Right renal pelvis (tissue), 4 donors: ENCODE data around the gene KAT2A. TPM values are rescaled to one million over a fixed set of nuclear protein-coding genes. Genes with fewer than 3 reads are reported as not detected.
A peak's percentile ranks its signal among the peaks of the same experiment; 100 is the strongest.
"Not testable (repeated sequence)": the region's sequence is repeated elsewhere in the genome, so short reads cannot be mapped to it uniquely, and the experiment has no call there.

Experiments used
- DNase-seq, 4 donors: peaks; one replicate each; pipeline ENCODE4 v3.0.0-alpha.2; 2013; ENCODE audit warnings: low read depth in 4 of 4, low spot score in 3 of 4, missing footprints in 1 of 4
- polyA plus RNA-seq, 4 donors: library from polyadenylated mRNA; unstranded; fragments of 120-200 nt; gene quantifications; one replicate each; pipeline ENCODE4 v1.2.1, GENCODE V29; 2013; ENCODE audit not compliant: insufficient read length in 4 of 4

The KAT2A gene
- polyA plus RNA-seq: 10 to 100 TPM; 55.7 to 68.5 (median 57.1) TPM

DNA sequence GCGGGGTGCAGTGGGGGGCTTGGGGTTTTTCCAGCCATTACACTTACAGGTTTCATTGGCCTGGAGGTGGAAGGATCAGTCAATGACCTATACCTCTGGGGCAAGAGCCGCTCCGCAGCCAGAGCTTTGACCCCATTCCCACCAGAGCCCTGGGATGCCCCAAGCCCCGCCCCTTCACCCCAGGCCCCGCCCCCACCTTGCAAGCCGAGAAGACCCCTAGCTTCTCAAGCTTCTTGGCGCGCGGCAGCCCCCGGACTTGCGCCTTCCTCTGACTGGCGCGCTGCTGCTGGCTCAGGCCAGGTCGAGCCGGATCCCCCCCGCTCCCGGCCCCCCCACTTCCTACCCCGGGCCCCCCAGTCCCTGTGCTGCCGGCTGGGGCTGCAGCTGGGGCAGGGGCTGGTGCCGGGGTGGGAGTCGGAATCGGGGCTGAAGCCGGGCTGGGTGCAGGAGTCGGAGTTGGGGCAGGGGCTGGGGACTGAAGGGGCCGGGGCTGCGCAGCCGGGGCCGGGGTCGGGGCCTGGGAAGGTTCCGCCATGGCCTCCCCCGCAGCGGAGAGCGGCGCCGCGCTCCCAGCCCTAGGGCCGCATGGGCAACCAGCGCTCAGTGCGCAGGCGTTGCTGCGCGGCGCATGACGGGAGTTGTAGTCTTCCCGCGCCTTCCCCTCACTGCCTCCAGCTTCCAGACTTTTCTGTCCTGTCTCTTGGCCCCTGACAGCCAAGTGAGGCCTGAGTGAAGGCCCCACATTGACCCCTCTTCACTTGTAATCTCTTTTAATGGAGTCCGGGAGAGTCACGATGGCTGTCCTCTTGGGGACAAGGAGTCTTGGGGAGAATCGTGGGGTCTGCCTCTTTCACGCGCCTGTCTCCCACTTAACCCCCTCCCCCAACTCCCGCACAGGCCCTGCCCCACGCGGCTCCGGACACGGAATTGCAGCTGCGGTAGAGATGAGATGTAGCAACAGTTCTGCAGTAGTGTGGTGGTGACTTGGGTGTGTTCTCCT lies at the start of gene KAT2A:
Gene KAT2A (minus strand): TSS at position 598 of the 1,000 bp plus-strand sequence. CDS start 63 bp downstream, at position 535.
- peak in 3 of 4 donors; percentile 55 to 72 (median 61) for DNase-seq

DNA sequence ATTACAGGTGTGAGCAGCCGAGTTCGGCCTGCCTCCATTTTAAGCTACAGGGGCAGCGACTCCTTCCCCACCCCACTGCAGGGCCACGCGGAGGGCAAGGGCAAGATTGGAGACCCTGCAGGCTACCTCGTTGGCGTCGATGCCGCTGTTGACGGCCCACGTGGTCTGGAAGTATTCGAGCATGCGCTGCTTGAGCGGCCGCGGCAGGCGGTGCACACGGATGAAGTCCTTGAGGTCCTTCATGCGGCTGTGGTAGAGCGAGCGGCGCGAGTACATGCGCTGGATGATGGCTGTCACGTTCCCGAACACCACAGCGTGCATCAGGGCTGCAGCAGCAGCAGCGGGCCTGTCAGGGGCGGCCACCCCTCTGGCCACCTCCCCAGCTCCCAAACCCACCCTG lies 48.2 kb upstream of the KAT2A start:
- no peak for DNase-seq

DNA sequence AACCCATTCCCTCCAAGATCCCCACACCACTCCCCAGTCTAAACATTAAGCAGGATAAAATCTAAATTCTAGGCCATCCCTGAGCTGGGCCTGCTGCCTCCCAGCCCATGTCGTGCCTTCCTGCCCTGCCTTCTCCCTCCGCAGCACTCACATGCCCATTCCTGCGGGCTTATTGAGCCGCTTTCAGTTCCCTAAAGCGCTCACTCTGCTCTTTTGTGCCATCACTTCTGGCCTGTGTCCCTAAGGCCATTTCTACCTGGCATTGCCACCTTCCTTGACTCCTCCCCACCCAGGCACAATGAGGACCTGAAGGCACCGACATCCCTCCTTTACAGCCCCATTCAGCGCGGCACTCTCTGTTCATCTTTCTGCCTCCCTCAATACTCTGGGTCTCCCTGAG lies 46.6 kb upstream of the KAT2A start:
- no peak for DNase-seq

DNA sequence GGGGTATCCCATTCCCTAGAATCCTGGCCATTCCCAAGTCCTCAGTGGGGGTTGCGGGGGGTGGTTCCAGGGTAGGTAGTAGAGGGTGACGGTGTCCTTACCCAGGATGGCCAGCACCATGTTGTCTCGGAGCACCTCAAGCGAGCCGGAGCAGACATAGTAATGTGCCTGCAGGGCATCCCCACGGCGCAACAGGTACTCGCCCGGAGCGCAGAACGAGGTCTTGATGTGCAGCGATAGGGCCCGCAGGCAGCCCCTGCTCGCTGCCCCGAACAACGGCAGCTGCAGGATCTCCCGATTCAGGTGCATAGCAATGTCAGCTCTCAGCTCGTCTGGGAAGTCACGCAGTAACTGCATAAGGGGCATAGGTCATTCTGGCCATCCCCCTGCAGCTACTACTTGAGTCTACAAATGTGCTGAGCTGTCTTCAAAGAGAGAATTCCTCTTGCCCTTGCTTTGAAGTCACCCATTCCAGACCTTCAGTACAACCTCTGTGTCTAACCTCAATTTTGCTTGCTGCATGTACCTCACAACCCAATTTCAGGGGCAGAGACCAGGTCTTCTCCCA lies 45.1 kb upstream of the KAT2A start:
- no peak for DNase-seq

DNA sequence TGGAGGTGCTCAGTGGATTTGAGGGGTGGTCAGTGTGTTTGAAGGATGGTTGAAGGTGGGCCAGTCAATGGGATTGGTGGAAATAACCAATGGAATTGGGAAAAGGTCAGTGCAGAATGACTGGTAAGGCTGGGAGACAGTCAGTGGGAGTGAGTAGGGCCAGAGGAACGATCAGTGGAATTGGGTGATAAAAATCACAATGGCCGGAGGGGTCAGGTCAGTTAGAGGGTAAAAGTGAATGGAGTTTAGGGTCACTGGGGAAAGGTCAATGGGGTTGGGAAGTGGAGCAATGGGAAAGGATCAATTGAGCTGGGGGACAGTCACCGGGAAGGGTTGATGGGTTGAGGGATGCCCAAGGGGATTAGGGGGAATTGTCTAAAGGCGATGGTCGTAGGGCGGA lies 44.6 kb upstream of the KAT2A start:
- no peak for DNase-seq

DNA sequence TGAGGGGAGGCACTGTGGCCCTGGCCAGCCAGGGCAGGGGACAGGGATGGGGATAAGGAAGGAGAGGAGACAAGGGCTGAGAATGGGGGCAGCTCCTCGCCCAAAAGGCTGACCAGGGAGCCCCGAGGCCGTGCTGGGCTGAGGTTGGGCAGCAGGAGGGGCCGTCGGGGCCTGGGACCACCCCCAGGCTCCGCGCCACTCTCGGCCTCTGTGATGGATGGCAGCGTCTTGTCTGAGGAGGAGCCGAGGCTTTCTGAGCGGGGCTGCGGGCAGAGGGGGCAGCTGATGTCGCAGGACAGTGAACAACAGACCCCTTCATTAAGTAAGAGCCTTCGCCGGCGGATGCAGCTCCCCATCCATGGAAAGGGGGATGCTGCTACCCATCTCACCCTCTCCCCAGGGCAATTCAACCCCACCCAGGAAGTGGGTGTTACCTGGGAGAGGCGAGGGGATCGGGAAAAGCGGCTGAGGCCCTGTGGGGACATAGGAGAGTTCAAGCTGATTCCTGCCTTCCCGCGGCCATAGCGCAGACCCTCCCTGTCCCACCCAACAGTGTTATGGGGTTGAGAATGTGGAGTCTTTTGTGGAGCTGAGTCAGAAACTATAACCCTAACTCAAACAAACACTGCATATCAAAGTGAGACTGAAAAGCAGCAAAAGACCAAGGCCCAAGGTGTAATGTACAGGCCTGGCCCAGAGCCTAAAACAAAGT lies 42.7 kb upstream of the KAT2A start:
- no peak for DNase-seq

DNA sequence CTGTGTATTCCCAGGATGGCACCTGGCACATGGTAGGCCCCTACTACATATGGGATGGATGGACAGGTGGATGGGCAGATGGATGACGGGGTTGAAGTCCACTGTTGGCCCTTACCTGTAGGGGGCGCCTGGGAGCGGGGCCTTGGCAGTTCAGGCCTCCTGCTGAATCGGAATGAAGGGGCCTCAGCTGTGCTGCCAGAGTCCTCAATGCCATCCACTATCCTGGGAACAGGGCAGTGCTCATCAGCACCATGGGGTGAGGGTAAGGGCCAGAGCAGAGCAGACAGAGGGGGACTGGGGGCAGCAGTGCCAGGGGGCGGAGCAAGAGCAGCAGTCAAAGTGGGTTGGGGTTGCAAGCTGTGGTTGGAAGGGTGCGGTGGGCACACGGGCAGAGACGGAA lies 41.9 kb upstream of the KAT2A start:
- no peak for DNase-seq

DNA sequence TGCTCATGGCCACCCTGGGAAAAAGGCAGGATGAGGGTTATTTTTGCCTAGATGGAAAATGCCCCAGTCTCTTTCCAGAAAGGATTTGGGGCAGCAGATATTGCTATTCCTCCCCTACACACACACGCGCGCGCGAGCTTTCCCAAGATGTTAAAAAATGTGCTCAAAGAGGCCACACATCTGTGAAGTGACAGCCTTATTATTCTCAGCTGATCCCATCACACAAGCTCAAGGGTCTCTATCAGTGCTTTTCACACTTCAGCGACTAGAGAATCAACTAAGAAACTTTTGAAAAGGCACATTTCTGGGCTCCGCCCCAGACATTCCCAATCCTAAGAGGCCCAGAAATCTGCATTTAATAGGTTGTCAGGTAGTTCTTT lies 39.4 kb upstream of the KAT2A start:
- no peak for DNase-seq

DNA sequence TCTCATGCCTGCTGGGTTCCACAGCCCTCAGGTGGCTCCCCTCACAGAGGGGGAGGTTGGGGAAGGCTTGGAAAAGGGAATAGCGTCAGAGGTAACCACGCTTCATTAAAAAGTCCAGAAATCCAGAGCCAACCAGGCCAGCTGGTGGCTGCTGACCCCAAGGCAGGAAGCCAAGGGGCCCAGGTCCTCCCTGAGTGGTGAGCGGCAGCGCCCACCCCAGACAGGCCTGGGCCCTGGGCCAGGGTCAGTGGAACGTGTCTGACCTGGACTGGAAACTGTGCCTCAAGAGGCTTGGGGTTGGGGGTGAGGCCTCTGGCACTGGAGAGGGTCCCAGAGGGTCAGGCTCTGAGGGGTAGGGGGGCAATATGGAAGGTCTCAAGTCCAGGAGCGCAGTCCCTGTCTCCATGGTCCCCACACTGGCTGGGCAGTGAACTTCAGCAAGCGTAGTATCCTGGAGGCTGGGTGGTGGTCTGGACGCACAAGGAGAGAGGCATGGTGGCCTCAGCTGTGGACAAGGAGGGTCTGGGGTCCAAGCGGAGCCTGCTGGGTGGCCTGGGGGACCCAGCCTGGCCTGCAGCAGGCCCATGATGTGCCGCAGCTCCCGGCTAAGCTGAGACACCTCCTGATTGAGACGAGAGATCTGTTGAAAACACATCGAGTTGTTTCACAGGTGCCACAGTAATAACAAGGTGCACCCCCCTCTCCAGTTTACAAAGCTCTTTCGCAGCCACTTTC lies 38.8 kb upstream of the KAT2A start:
- no peak for DNase-seq

DNA sequence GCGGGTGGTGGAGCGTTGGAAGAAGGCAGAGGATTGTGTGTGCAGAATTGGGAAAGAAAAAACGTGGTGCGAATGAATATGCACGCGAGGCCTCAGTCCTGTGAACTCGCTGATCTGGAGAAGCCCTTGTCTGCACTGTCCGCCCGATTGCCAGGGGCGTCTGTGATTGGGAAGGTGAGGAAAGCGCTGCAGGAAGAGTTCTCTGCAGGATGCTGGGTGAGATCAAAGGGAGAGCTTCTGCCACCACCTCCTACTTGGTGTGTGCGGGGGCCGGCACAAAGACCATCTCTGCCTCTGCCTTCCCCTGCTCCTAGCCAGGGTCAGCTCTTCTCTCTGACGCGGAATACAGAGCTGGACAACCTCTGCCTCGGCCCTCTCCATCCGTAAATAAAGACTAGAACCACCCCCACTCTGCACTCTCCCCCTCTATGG lies 34.5 kb upstream of the KAT2A start:
- DNase-seq: no peak

DNA sequence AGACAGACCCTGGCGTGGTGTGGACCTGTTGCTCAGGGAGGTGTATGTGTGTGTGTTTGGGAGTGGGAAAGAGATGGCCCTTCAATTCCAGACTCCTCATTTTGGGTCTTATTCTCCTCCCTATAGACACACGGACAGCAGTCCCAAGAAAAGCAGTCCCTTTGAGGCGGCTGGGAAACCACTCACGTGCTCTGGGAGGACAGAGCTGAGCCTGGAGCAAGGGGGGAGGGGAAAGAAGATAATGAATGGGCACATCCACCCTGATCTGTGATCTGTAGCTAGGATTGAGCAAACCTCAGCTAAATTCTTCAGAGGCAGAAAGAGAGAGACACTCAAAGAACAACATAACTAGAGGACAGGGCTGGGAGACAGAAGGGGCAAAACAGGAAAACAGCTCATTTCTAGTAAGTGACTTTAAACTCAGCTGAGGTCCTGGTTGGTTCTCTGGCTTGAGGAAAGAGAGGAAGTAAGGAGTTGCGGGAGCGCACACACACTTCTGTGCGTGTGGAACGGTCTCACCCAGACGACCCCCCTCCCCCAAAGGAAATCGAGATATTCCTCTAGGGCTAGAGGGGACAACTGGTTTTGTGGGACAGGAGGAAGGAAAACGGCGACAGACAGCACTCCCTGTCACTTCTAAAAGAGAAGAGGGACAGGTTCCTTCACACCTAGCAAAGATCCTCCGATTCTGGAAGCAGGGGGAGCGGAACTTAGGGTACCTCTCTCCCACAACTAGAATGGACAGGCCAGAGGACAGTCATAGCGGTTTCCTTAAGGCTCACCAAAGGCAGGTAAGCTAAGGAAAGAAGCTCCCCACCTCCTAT lies 33.0 kb upstream of the KAT2A start:
- no peak for DNase-seq

DNA sequence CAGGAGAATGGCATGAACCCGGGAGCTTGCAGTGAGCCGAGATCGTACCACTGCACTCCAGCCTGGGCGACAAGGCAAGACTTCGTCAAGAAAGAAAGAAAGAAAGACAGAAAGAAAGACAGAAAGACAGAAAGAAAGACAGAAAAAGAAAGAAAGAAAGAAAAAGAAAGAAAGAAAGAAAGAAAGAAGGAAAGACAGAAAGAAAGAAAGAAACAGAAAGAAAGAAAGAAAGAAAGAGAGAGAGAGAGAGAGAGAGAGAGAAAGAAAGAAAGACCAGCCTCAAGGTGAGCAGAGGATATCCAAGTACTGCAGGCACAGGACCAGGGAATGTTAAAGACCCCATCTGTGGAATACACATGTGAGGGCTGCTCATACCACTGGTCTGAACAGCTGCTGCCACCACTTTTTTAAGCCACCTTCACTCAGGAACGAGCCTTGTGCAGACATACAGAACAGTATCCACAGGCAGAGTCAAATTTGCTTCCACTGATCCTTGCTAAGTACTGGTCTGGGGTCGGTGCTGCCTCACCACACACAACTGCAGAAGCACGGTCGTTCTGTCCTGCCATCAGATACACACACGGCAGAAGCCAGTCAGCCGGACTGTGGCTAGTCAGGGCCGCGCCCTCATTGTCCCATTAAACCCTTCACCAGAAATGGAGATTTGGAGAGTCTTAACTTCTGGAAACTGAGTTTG lies 25.9 kb upstream of the KAT2A start:
- DNase-seq: no peak

DNA sequence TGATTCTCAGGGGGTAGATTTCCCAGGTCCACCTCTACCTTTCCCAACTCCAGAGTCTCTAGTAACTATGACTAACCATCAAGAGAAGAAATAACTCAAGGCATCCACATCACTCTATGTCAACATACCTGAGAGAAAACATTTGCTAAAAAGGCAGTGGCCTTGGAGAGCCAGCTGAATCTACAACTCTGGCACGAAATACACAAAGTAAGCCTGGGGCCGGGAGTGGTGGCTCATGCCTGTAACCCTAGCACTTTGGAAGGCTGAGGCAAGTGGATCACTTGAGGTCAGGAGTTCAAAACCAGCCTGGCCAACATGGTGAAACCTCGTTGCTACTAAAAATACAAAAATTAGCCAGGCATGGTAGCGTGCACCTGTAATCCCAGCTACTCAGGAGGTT lies 22.0 kb upstream of the KAT2A start:
- DNase-seq: not testable (repeated sequence)

DNA sequence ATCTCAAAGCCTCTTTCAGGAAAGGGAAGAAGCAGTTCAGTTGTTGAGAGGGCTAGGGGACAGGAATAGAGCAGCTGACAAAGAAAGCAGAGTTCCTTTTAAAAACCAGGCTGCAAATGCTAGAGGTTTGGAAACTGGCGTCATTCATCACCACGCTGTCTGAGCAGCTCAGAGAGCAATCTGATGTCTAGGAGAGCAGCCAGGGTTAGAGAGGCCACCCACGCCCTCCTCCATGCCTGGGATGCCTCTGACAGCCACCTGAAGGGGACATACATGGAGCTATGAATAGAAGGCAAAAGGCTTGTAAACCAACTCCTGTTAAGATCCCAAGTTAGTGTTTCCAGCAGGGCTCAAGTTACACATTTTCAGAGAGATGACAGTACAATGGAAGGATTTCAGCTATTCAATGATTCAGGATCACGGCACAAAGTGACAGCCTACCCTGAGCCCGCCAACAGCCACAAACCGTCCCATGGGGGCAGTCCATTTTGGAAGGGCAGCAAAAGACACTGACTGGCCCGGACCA lies 21.3 kb upstream of the KAT2A start:
- no peak for DNase-seq

DNA sequence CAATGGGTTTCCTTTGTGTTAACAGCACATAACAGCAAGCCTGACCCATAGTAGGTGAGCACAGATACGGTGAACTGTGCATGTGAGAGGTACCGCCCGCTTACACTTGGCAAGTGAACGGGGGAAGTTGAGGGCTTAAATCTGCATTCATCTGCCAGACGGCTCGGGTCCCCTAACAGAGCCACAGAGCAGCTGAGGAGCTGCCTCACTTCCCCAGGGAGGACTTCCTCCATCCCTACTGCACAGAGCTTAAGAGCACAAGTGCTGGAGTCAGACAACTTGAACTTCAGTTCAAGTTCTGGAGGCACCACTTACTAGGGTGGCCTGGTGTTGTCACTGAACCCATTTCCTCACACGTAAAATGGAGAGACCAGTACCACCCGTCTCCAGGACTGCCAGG lies 20.2 kb upstream of the KAT2A start:
- DNase-seq: no peak

DNA sequence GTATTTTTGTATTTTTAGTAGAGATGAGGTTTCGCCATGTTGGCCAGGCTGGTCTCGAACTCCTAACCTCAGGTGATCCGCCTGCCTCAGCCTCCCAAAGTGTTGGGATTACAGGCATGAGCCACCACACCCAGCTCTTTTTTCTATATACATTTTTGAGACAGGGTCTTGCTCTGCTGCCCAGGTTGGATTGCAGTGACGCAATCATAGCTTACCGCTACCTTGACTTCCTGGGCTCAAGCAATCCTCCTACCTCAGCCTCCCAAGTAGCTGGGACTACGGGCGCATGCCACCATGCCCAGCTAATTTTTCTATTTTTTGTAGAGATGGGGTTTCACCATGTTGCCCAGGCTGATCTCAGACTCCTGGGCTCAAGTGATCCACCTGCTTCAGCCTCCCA lies 19.5 kb upstream of the KAT2A start:
- not testable (repeated sequence) for DNase-seq

DNA sequence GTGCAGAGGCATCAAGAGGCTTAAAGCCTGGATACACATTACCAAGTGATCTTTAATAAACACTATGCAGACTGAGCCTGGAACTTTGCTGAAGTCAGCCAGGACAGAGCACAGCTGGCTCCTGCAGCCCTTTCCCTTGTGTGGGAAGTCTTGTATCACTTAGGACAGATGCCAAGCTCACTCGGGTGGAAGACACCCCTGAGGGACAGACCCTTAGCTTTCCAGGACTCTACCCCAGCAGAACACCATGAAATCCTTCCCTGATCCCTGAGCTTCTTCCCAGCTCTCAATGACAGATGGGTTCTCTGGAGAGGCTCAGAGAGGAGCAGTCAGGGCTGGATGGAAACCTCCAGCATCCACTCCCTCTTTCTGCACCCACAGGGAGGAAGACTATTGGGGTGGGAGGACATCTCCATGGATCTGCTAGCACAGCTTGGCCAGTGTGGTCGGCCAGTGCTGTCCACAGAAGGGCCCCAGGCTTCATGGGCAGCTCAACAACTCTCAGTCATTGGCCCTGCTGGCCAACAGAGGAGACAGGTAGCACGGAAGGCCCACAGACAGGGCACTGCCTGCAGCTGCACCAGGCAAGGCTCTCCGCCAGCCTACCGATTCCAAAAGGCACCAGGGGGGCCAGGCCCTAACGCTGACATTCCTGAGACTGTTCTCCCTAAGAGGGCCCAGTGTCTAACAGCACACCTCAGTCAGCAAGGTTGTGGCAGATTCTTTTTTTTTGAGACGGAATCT lies 17.8 kb upstream of the KAT2A start:
- no peak for DNase-seq

DNA sequence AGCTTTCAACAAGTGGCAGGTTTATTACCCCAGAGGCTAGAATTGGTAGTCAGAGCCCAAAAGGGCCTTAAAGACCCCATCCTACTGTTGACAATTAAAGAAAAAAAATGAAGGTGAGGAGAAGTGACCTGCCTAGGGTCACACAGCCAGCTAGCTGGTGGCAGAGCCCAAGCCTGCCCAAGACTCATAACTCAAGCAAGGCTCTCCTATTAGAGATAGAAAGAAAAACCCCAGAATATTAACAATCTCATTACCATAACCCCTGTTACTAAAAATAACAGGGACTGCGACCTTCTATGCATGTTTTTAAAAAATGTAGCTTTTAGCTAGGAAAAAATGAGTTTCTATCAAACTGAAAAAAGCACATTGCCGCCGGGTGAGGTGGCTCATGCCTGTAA lies 15.5 kb upstream of the KAT2A start:
- no peak for DNase-seq
